HG03108 (cell line): ENCODE data around the gene CHI3L2.
"Not testable (repeated sequence)": the region's sequence is repeated elsewhere in the genome, so short reads cannot be mapped to it uniquely, and the experiment has no call there.

ENCODE experiments used
- ATAC-seq: cut with Tn5 transposase; IDR thresholded peaks from one replicate; pipeline ENCODE4 v1.9.1; 2021; ENCODE audit warnings: moderate library complexity; ENCODE audit not compliant: unreplicated experiment

CHI3L2 gene

GRCh38 chr1:111202366-111202706, 25.2 kb upstream of the CHI3L2 start:
- ATAC-seq, result no peak

DNA sequence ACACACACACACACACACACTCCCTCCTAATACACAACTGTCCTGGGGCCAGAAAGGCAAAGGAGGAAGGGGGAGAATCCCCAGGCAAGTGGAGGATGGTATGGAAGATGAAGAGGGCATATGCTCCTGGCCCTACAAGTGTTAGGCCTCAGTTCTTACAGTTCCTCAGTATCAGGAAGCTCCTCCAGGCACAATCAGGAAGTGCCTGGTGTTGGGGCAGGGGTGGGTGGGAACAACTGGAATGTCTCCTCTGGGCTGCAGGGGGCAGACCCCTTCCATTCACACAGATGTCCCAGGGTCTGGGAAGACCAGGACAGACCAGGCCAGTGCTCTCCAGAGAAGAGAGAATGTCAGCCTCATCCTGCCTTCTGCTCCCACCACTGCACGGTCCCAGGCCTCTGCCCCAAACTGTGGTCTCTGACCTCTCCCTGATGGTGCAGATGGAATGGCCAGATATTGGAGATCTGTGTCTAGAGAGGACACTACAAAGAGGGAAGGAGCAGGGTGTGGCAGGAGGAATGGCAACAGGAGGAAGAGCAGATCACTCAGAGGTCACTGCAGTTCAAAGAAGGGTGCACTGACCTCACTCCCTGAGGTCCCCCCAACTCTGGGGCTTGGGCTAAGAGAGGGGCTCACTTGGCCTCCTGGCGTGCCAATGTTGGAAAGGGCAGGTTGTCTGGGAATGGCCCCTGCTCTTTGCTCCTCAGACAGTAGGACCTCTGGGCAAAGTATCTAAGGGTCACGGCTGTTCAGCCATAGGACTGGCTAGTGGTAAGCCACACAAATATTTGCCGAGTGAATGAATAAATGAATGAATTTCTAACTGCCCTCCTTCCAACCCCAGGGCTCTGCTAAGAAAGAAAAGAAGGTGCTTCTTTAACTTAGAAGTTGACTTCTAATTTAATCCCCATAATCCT, 24.5 kb upstream of the CHI3L2 start:
- no peak for ATAC-seq

- ATAC-seq, result peak; percentile 41
Measured at GRCh38 chr1:111203681-111204200, 23.8 kb upstream of the CHI3L2 start.

GRCh38 chr1:111204201-111204982, 23.1 kb upstream of the CHI3L2 start:
- ATAC-seq, result peak; percentile 65

- ATAC-seq, result no peak
Measured at GRCh38 chr1:111204983-111205713, 22.4 kb upstream of the CHI3L2 start.

DNA sequence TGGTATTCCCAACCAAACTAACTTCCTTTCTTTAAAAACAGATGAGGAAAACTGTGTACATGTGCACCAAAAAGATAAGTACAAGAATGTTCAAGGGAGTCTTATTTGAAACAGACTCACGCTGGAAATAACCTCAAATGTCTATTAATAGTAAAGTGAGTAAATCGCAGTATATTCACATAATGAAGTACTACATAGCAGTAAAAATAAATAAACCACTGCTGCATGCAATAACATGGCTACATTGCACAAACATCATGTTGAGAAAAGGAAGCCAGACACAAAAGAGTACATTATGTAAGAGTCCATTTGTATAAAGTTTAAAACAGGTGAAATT, 21.8 kb upstream of the CHI3L2 start:
- no peak for ATAC-seq

- no peak for ATAC-seq
Measured at GRCh38 chr1:111208921-111209320, 18.6 kb upstream of the CHI3L2 start.

- ATAC-seq, result no peak
Measured at GRCh38 chr1:111209622-111210021, 17.9 kb upstream of the CHI3L2 start.

DNA sequence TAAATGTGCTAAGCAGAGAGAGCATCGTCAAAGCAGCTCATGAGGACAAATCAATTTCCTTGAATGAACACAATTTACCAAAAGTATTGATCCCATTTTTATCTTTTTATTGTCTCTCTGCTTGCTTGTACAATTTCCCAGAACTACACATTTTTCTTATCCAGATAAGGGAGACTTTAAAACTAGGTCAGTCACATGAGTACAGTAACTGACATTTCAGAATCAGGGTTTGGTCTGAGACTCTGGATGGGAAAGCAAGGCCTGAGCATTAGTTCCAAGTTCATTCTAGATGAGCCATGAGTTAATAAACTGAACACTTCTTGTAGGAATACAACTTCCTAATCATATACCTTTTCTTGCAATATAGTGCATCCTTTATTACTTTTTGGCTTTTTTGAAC, 15.6 kb upstream of the CHI3L2 start:
- no peak for ATAC-seq

GRCh38 chr1:111212634-111213335, 14.7 kb upstream of the CHI3L2 start:
- ATAC-seq, result no peak

DNA sequence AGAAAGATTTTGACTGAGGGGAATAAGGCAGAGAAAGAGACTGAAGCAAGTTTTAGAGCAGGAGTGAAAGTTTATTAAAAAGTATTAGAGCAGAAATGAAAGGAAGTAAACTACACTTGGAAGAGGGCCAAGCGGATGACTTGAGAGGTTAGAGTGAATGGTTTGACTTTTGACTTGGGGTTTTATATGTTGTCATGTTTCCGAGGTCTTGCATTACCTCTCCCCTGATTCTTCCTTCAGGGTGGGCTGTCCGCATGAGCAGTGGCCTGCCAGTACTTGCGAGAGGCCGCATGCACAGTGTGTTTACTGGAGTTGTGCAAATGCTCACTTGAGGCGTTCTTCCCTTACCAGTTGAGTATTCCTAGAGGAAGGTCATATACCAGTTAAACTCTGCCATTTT, 14.1 kb upstream of the CHI3L2 start:
- no peak for ATAC-seq

GRCh38 chr1:111214074-111214801, 13.3 kb upstream of the CHI3L2 start:
- no peak for ATAC-seq

DNA sequence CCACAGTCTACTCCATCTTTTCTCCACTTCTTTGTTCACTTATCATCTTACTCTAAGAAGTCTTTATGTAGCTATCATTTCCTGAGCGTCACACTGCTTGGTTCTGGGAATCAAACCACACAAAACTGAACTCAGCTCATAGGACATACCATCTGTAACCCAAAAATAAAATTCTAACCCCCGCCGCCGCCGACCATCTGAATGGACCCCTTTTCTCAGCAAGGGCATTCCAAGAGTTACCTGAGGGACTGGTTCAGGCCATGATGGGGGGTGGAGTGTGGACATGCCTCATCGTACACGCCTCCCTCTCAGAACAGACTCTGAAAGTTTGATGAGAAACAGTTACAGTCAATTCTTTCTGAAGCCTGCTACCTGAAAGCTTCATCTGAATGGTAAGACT, 12.6 kb upstream of the CHI3L2 start:
- no peak for ATAC-seq

- not testable (repeated sequence) for ATAC-seq
Measured at GRCh38 chr1:111215285-111215684, 12.2 kb upstream of the CHI3L2 start.

- ATAC-seq, result no peak
Measured at GRCh38 chr1:111216751-111217150, 10.8 kb upstream of the CHI3L2 start.

GRCh38 chr1:111217183-111217910, 10.2 kb upstream of the CHI3L2 start:
- ATAC-seq, result no peak

DNA sequence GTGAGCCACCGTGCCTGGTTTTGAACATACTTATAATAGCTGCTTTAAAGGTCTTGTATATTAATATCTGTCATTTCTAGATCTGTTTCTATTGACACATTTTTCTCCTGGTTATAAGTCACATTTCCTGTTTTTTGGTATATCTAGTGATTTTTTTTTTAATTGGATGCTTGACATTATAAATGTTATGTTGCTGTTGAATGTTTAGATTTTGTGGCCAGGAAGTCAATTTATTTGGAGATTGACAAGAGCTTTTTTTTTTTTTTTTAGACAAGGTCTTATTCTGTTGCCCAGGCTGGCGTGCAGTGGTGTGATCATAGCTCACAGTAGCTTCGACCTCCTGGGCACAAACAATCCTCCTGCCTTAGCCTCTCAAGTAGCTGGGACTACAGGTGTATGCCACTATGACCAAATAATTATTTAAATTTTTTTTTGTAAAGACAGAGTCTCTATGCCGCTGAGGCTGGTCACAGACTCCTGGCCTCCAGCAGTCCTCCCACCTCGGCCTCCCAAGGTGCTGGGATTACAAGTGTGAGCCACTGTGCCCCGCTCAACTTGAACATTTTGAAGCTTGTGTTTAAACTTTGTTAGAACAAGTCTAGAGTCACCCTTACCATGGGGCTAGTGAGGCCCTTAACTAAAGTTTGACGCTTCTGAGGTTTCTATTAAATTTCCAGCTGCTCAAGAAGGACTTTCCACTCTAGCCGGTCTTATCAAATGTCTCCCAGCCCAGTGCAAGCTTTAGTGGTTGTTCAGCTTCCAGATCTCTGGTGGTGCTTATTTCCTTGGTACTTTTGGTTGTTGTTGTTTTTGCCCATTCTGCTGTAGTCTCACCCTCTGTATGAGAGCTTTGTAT, 8.6 kb upstream of the CHI3L2 start:
- ATAC-seq, result no peak

DNA sequence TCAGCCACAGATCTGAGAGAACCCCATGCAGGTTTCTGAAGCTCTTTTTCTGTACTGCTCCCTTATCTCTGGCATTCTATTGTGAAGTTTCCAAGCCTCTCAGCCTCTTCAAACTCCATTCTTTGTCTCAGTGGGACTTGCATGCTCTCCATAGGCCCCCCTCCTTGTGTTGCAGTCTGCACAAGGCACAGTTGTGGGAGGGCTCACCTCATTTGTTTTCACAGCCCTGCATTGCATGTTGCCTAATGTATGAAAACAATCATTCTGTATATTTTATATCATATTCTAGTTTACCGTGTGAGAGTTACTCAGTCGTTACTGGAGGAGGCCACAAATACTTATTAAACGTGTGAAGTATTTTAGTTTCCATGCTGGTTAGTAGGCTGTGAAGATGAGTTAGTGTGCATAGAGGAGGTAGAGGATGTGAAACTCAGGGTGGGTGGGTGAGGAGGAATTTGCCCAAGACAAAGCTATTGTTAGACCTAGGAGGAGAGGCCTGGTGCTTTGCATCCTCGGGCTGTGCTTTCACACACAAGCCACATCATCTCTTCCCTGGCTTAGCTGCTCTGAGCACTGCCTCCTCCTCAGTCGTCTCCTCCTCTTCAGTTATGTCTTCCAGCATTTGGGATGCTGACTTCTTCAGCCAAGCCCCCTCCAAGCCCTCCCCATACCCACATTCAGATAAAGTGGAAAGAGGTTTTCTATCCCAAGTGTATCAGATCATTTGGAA, 7.8 kb upstream of the CHI3L2 start:
- peak; percentile 27 for ATAC-seq
